Upper lobe of right lung (tissue), 1 donor: ENCODE results near the gene MREG. TPM values are rescaled to one million over a fixed set of nuclear protein-coding genes. Genes with fewer than 3 reads are reported as not detected.

ENCODE experiments used
- ATAC-seq: fragments of 200-7000 bp; cut with Tn5 transposase; one replicate; pipeline ENCODE4 v1.9.1; 2020; ENCODE audit warnings: mild to moderate bottlenecking, moderate library complexity
- DNase-seq: peaks from one replicate; pipeline ENCODE4 v3.0.0-alpha.2; 2020
- H3K27ac ChIP-seq: fragments of 200-600 bp; one replicate; pipeline ENCODE4 v1.8.0; 2022
- H3K27me3 ChIP-seq: fragments of 200-600 bp; one replicate; pipeline ENCODE4 v1.8.0; 2022; ENCODE audit warnings: mild to moderate bottlenecking
- H3K36me3 ChIP-seq: fragments of 200-600 bp; one replicate; pipeline ENCODE4 v1.8.0; 2022
- H3K4me1 ChIP-seq: fragments of 200-600 bp; one replicate; pipeline ENCODE4 v1.8.0; 2022
- H3K4me3 ChIP-seq: fragments of 200-600 bp; one replicate; pipeline ENCODE4 v1.8.0; 2022; ENCODE audit warnings: mild to moderate bottlenecking
- H3K9me3 ChIP-seq: fragments of 200-600 bp; one replicate; pipeline ENCODE4 v1.8.0; 2022
- CTCF ChIP-seq: fragments of 200-600 bp; IDR thresholded peaks from one replicate; pipeline ENCODE4 v1.8.0; 2022; ENCODE audit warnings: antibody characterized with exemption
- intact Hi-C: fragments of 100-400 bp; cut with DNase I; formaldehyde crosslinking; loops from one replicate; pipeline ENCODE4 v1.11.0; 2022
- total RNA-seq: library from RNA; stranded (reverse); fragmentation: NEBNext Ultra II Directional; extraction: Animal tissue kit (Norgen Biotek cat#: 25700); gene quantifications from one replicate; pipeline ENCODE4 v1.2.1, GENCODE V29; 2021
- donor health status: DM: no; HTN: yes; CAD: no; lungs with severe emphysema.

Gene MREG
- total RNA-seq, 1 donor from 2014 or later = 16.8 TPM

DNA sequence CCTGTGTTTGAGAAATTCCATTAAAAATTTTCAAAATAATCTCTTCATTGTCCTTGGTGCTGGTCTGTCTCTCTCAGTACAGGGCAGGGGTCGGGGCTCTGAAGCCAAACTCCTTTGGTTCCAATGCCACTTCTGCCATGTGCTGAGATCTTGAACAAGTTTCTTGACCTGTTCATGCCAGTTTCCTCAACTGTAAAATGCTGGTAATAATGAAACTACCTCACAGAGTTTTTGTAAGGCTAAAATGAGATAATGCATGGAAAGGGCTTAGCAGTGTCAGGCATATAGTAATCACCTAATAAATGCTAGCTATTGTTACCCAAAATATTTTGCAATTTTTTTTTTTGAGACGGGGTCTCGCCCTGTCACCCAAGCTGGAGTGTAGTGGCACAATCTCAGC is 16.9 kb upstream of the MREG start:
- H3K4me3 ChIP-seq = no peak overlapping the region
- ATAC-seq (no peak), DNase-seq (no peak)
- H3K9me3 ChIP-seq = no peaks in the 10 kb centered on the region
- H3K27ac ChIP-seq = no peak overlapping the region
- peaks cover 8% of the 10 kb centered on the region for H3K36me3 ChIP-seq
- peaks cover 5% of the 10 kb centered on the region for H3K4me1 ChIP-seq
- intact Hi-C loops = no loop called here
- no peaks in the 10 kb centered on the region for H3K27me3 ChIP-seq
- TF ChIP-seq CTCF = no peak

GRCh38 chr2:216029416-216030129 is 16.2 kb upstream of the MREG start:
- ATAC-seq (no peak), DNase-seq (no peak)
- intact Hi-C loops = no loop called here

DNA sequence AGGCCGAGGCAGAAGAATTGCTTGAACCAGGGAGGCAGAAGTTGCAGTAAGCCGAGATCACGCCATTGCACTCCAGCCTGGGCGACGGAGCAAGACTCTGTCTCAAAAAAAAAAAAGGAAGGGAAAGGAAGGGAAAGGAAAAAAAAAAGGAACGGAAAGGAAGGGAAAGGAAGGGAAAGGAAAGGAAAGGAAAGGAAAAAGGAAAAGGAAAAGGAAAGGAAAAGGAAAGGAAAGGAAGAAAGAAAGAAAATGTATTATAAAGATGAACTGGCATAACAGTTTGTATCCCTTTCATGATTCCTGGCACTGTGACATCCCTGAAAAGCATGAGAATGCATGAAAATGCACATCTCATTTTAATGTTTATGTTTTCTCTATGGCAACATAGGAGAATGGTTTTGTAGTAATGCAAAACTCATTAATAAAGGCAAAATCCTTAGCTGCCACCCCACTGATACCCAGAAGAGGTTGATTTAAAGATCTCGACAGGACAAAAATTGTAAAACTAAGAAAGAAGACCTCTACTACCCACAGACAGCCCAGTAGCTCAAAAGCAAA is 11.5 kb upstream of the MREG start:
- Histone ChIP-seq H3K4me3 (no peak overlapping the region), H3K9me3 (no peaks in the 10 kb centered on the region), H3K27ac (no peak overlapping the region), H3K4me1 (peaks cover 5% of the 10 kb centered on the region), H3K36me3 (peaks cover 8% of the 10 kb centered on the region), H3K27me3 (no peaks in the 10 kb centered on the region)
- TF ChIP-seq CTCF = no peak
- ATAC-seq = no peak
- no peak for DNase-seq
- intact Hi-C loops = no loop called here

More at GRCh38 chr2:216029416-216030129, 16.2 kb upstream of the MREG start:
- H3K27ac ChIP-seq = no peak overlapping the region
- no peaks in the 10 kb centered on the region for H3K27me3 ChIP-seq
- H3K4me1 ChIP-seq = peaks cover 5% of the 10 kb centered on the region
- peaks cover 8% of the 10 kb centered on the region for H3K36me3 ChIP-seq
- TF ChIP-seq CTCF = no peak
- no peaks in the 10 kb centered on the region for H3K9me3 ChIP-seq
- H3K4me3 ChIP-seq = no peak overlapping the region

- H3K27me3 ChIP-seq = no peaks in the 10 kb centered on the region
- ATAC-seq = peak; percentile 86
- H3K4me3 ChIP-seq = no peak overlapping the region
- intact Hi-C loops = no loop called here
- H3K36me3 ChIP-seq = no peaks in the 10 kb centered on the region
- peaks cover 5% of the 10 kb centered on the region for H3K4me1 ChIP-seq
- no peak overlapping the region for H3K27ac ChIP-seq
- TF ChIP-seq CTCF = peak; percentile 65
- no peaks in the 10 kb centered on the region for H3K9me3 ChIP-seq
- DNase-seq = no peak
These were observed 9.8 kb upstream of the MREG start for GRCh38 chr2:216023055-216023648.

- no peak for DNase-seq
These were observed 8.6 kb upstream of the MREG start for GRCh38 chr2:216021768-216022565.

More at GRCh38 chr2:216021768-216022565, 8.6 kb upstream of the MREG start:
- H3K27me3 ChIP-seq = no peaks in the 10 kb centered on the region
- intact Hi-C loops = no loop called here
- H3K4me3 ChIP-seq = no peak overlapping the region
- TF ChIP-seq CTCF = no peak
- H3K27ac ChIP-seq = no peak overlapping the region
- no peak for ATAC-seq
- H3K4me1 ChIP-seq = peaks cover 5% of the 10 kb centered on the region
- no peaks in the 10 kb centered on the region for H3K36me3 ChIP-seq
- H3K9me3 ChIP-seq = no peaks in the 10 kb centered on the region
